K562 (cell line): ENCODE data around the gene BUB3. TPM values are rescaled to one million over a fixed set of nuclear protein-coding genes. Genes with fewer than 3 reads are reported as not detected.

ENCODE experiments used
- ATAC-seq: fragments of 200-7000 bp; cut with Tn5 transposase; 3 replicates; pipeline ENCODE4 v1.9.1; 2020; ENCODE audit warnings: moderate library complexity
- BruUV-seq: library from RNA; stranded (reverse); fragments of 400-500 nt; replicated peaks from 2 replicates; lab custom pipeline; 2021; lab: Mats Ljungman, UMichigan
- CTCF ChIA-PET: fragments of 300-600 bp; formaldehyde crosslinking; extraction: SDS; loops from one replicate; lab custom pipeline; 2021; ENCODE audit warnings: low intra/inter-chr PET ratio; lab: Yijun Ruan, JAX
- POLR2A ChIA-PET: fragments of 300-600, 350-650 bp; sonication (Branson Sonifier 250); formaldehyde crosslinking; extraction: SDS; loops from one replicate; lab custom pipeline; 2021; ENCODE audit warnings: antibody characterized with exemption, inconsistent platforms; lab: Yijun Ruan, JAX
- DNase-seq, 4 experiments: peaks; one replicate each; pipeline versions ENCODE4 v3.0.0 to v3.0.0-alpha.2; 2011 to 2018; ENCODE audit warnings: low spot score in 3 of 4, mixed read lengths in 3 of 4; ENCODE audit errors: extremely low read depth in 1 of 4
- FAIRE-seq: peaks from 2 replicates; lab custom pipeline; 2011; peaks lifted over from hg19 to GRCh38; lab: Jason Lieb, UNC
- H2AFZ ChIP-seq: 2 replicates; pipeline ENCODE4 v1.6.0; 2011; ENCODE audit warnings: low read depth, low read length, control low read depth, inconsistent platforms
- H3K27ac ChIP-seq: fragments of 200-600 bp; 3 replicates; pipeline ENCODE4 v1.8.0; 2011; ENCODE audit warnings: low read depth, mild to moderate bottlenecking, control low read depth, inconsistent platforms, low read length, moderate library complexity, mixed read lengths; ENCODE audit errors: extremely low read depth
- H3K27me3 ChIP-seq, 2 experiments: fragments of 300-600 bp in 1 of 2; 2 replicates in 1 of 2; 3 replicates in 1 of 2; pipeline versions ENCODE4 v1.6.0 to v1.8.0; 2011; ENCODE audit warnings: inconsistent platforms in 2 of 2, low read length in 2 of 2, mild to moderate bottlenecking in 1 of 2, mixed read lengths in 1 of 2, moderate library complexity in 1 of 2; ENCODE audit not compliant: control insufficient read depth in 2 of 2, insufficient read depth in 2 of 2
- H3K36me3 ChIP-seq: fragments of 300-600 bp; 3 replicates; pipeline ENCODE4 v1.8.0; 2011; ENCODE audit warnings: mild to moderate bottlenecking, low read length, inconsistent platforms; ENCODE audit not compliant: control insufficient read depth, insufficient read depth
- H3K4me1 ChIP-seq, 2 experiments: fragments of 200-600 bp in 1 of 2; replicated peaks in 1 of 2; 2 replicates in 1 of 2; 3 replicates in 1 of 2; pipeline versions ENCODE4 v1.5.1 to v1.8.0; 2011; ENCODE audit warnings: inconsistent platforms in 2 of 2, low read length in 2 of 2, mild to moderate bottlenecking in 1 of 2, mixed read lengths in 1 of 2, moderate library complexity in 1 of 2; ENCODE audit not compliant: control insufficient read depth in 2 of 2, insufficient read depth in 2 of 2
- H3K4me2 ChIP-seq: 2 replicates; pipeline ENCODE4 v1.6.1; 2011; ENCODE audit warnings: low read length, control low read depth, inconsistent platforms, mixed read lengths; ENCODE audit not compliant: insufficient read depth
- H3K4me3 ChIP-seq: fragments of 200-600 bp; sonication (generic), shearing (Covaris generic); 2 replicates; pipeline ENCODE4 v1.5.1; 2016; ENCODE audit warnings: control low read depth, inconsistent platforms
- H3K79me2 ChIP-seq: fragments of 200-600 bp; 3 replicates; pipeline ENCODE4 v1.8.0; 2011; ENCODE audit warnings: low read length, inconsistent platforms; ENCODE audit not compliant: control insufficient read depth, insufficient read depth
- H3K9ac ChIP-seq, 2 experiments: 2 replicates each; pipeline versions ENCODE4 v1.6.0 to v1.6.1; 2011; ENCODE audit warnings: low read depth in 2 of 2, low read length in 2 of 2, control low read depth in 1 of 2, inconsistent platforms in 1 of 2, mild to moderate bottlenecking in 1 of 2, mixed read lengths in 1 of 2; ENCODE audit not compliant: insufficient read depth in 1 of 2
- H3K9me1 ChIP-seq: one replicate; pipeline ENCODE4 v1.6.0; 2011; ENCODE audit warnings: inconsistent platforms, mild to moderate bottlenecking, low read length, moderate library complexity; ENCODE audit not compliant: control insufficient read depth, insufficient read depth
- H3K9me3 ChIP-seq: replicated peaks from 2 replicates; pipeline ENCODE4 v1.5.1; 2011; ENCODE audit warnings: low read depth, low read length, inconsistent platforms; ENCODE audit not compliant: control insufficient read depth, insufficient read depth
- H4K20me1 ChIP-seq: replicated peaks from 2 replicates; pipeline ENCODE4 v1.6.1; 2011; ENCODE audit warnings: low read length, inconsistent platforms, mixed read lengths; ENCODE audit not compliant: control insufficient read depth, insufficient read depth
- CXXC5 ChIP-seq: fragments of 250-450 bp; sonication (Bioruptor Pico); IDR thresholded peaks from 2 replicates; pipeline ENCODE4 v1.8.0; 2022; ENCODE audit warnings: inconsistent platforms, mild to moderate bottlenecking, moderate library complexity
- FOXK1 ChIP-seq: sonication (generic); formaldehyde crosslinking; IDR thresholded peaks from 2 replicates; pipeline ENCODE4 v1.8.0; 2022; ENCODE audit warnings: missing genetic modification reagents, mild to moderate bottlenecking, borderline replicate concordance
- ZNF444 ChIP-seq: fragments of 250-450 bp; sonication (Bioruptor Pico); IDR thresholded peaks from 2 replicates; pipeline ENCODE4 v1.4.0; 2020; ENCODE audit warnings: mild to moderate bottlenecking, moderate library complexity
- WGBS: fragments of 100-300 bp; shearing (Covaris generic); methylation state at CpG from one replicate; pipeline ENCODE4 v1.1.6; 2016; ENCODE audit warnings: low coverage, mixed read lengths; ENCODE audit not compliant: insufficient coverage; ENCODE audit errors: missing lambda C conversion rate; 5-methylcytosine and 5-hydroxymethylcytosine counted together
- in situ Hi-C: fragments of 300-500 bp; cut with MboI; formaldehyde crosslinking; loops from 4 replicates; pipeline ENCODE4 v1.15.0; 2018; ENCODE audit warnings: inconsistent platforms, mixed read lengths
- intact Hi-C: fragments of 100-400 bp; cut with micrococcal nuclease; formaldehyde crosslinking; loops from 2 replicates; pipeline ENCODE4 v1.14.2; 2022
- polyA plus RNA-seq, 8 experiments: library from polyadenylated mRNA; depleted of rRNA in 4 of 8; stranded (reverse) in 5 of 8; unstranded in 3 of 8; fragments of >200 nt; fragmentation: Nextera tagmentation in 2 of 8; fragmentation: Illumina TruSeq in 1 of 8; extraction: Ambion mirVana in 2 of 8; extraction: Trizol in 1 of 8; gene quantifications; 2 replicates each; pipeline versions ENCODE4 v1.2.1 to v1.2.3, GENCODE V29; 2011 to 2014; ENCODE audit warnings: inconsistent platforms in 1 of 8, missing spikeins in 1 of 8
- total RNA-seq, 7 experiments: library from RNA; depleted of rRNA in 6 of 7; stranded (reverse); fragments of >200 nt in 6 of 7; fragmentation: Illumina TruSeq in 2 of 7; extraction: Trizol in 2 of 7; gene quantifications; 2 replicates each; pipeline versions ENCODE4 v1.2.1 to v1.2.3, GENCODE V29; 2011 to 2021; ENCODE audit warnings: low replicate concordance in 1 of 7
- TF ChIP-seq, protein P1 (sequence below), 2 experiments: fragments of 450-650 bp in 1 of 2; IDR thresholded peaks; 2 replicates each; pipeline ENCODE4 v1.6.1; 2011 to 2017; ENCODE audit warnings: low read depth in 2 of 2, antibody characterized with exemption in 1 of 2, borderline replicate concordance in 1 of 2, low read length in 1 of 2, mild to moderate bottlenecking in 1 of 2, mixed read lengths in 1 of 2; ENCODE audit not compliant: control insufficient read depth in 1 of 2

BUB3 gene
- total and polyA plus RNA-seq, 9 of the 15 experiments (the other 6 are each of a cell fraction or from before 2014, with no cell fraction given) = 167 to 761 (median 225) TPM

DNA sequence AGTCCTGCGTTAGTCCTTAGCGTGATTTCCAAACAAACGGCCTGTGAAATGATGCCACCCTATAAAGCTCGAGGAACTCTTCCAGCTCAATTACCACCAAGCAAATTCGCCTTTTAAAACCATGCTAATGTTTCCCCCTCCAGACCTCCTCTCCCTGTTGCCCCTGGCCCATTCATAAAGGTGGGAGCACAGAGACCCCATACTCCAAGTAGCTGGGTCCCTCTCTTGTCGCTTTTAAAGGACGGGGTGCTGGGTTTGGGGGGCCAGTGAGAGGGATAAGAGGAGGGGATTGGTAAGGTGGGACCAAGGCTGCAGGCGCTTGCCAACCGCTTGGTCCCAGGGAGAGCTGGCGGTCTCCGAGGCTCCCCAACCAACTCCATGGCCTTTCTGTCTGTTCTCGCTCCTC lies 5.0 kb upstream of the BUB3 start:
- CTCF ChIA-PET = no interaction called here
- Histone ChIP-seq H3K79me2 (peaks cover under 1% of the 10 kb centered on the region; the same call in 2 of the 3 replicates), H3K9me1 (no peaks in the 10 kb centered on the region), H3K4me3 (no peak overlapping the region), H3K27ac (no peak overlapping the region), H2AFZ (no peak overlapping the region), H3K4me2 (no peak overlapping the region)
- POLR2A ChIA-PET = interaction anchor here (1.9 kb wide), 1 partner anchor 10 kb away, joined by 6 read pairs; no protein-coding TSS in a partner anchor
- no TSS peak for BruUV-seq
- no peak for DNase-seq
- ATAC-seq = no peak
- intact Hi-C loops = no loop called here
- in situ Hi-C loops = no loop called here
- 34% methylated on average over 5 of the region's 12 CpGs for WGBS
- TF ChIP-seq, protein P1, sequence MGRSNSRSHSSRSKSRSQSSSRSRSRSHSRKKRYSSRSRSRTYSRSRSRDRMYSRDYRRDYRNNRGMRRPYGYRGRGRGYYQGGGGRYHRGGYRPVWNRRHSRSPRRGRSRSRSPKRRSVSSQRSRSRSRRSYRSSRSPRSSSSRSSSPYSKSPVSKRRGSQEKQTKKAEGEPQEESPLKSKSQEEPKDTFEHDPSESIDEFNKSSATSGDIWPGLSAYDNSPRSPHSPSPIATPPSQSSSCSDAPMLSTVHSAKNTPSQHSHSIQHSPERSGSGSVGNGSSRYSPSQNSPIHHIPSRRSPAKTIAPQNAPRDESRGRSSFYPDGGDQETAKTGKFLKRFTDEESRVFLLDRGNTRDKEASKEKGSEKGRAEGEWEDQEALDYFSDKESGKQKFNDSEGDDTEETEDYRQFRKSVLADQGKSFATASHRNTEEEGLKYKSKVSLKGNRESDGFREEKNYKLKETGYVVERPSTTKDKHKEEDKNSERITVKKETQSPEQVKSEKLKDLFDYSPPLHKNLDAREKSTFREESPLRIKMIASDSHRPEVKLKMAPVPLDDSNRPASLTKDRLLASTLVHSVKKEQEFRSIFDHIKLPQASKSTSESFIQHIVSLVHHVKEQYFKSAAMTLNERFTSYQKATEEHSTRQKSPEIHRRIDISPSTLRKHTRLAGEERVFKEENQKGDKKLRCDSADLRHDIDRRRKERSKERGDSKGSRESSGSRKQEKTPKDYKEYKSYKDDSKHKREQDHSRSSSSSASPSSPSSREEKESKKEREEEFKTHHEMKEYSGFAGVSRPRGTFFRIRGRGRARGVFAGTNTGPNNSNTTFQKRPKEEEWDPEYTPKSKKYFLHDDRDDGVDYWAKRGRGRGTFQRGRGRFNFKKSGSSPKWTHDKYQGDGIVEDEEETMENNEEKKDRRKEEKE (IDR thresholded peaks at IDR 0.05; ENCODE audit: borderline replicate concordance in 1 of 2, control insufficient read depth in 1 of 2, low read depth in 2 of 2, low read length in 1 of 2) = no peak
- TF ChIP-seq CXXC5 (CRISPR knock-in tag) (no peak), FOXK1 (no peak), ZNF444 (CRISPR knock-in tag) (no peak)
- TF ChIP-seq, all 486 proteins: peak for 0
- Histone ChIP-seq H3K4me1 (peaks cover 12 to 23% of the 10 kb centered on the region in 2 experiments; a peak in 4 of 5 replicates), H3K27me3 (no peaks in the 10 kb centered on the region), H3K36me3 (no peaks in the 10 kb centered on the region), H3K9ac (no peak overlapping the region), H4K20me1 (no peaks in the 10 kb centered on the region), H3K9me3 (no peaks in the 10 kb centered on the region)
- FAIRE-seq = no peak
